HG03175 (cell line): Measurements from ENCODE around the gene PIGU.
"Not testable (repeated sequence)": the region's sequence is repeated elsewhere in the genome, so short reads cannot be mapped to it uniquely, and the experiment has no call there.

Experiments used
- ATAC-seq: cut with Tn5 transposase; IDR thresholded peaks from one replicate; pipeline ENCODE4 v1.9.1; 2021; ENCODE audit warnings: mild to moderate bottlenecking, moderate library complexity; ENCODE audit not compliant: unreplicated experiment

PIGU gene

GRCh38 chr20:34663213-34663943, 13.5 kb downstream of the PIGU start:
- no peak for ATAC-seq

GRCh38 chr20:34661811-34662210, 15.1 kb downstream of the PIGU start:
- ATAC-seq: not testable (repeated sequence)

- not testable (repeated sequence) for ATAC-seq
These were observed 18.2 kb downstream of the PIGU start for GRCh38 chr20:34658654-34659053.

- ATAC-seq: no peak
These were observed 22.6 kb downstream of the PIGU start for GRCh38 chr20:34654207-34654744.

GRCh38 chr20:34651200-34651599, 25.7 kb downstream of the PIGU start:
- no peak for ATAC-seq

GRCh38 chr20:34647737-34648136, 29.2 kb downstream of the PIGU start:
- ATAC-seq: no peak

GRCh38 chr20:34644951-34645350, 31.9 kb downstream of the PIGU start:
- ATAC-seq: no peak

GRCh38 chr20:34644345-34644744, 32.5 kb downstream of the PIGU start:
- ATAC-seq: no peak

- ATAC-seq: no peak
These were observed 33.0 kb downstream of the PIGU start for GRCh38 chr20:34643928-34644327.

- no peak for ATAC-seq
These were observed 34.9 kb downstream of the PIGU start for GRCh38 chr20:34642009-34642408.

- no peak for ATAC-seq
These were observed 37.1 kb downstream of the PIGU start for GRCh38 chr20:34639755-34640222.

GRCh38 chr20:34638532-34638931, 38.4 kb downstream of the PIGU start:
- ATAC-seq: no peak

GRCh38 chr20:34638039-34638292, 38.9 kb downstream of the PIGU start:
- no peak for ATAC-seq

GRCh38 chr20:34637245-34638038, 39.5 kb downstream of the PIGU start:
- ATAC-seq: no peak

- no peak for ATAC-seq
These were observed 40.2 kb downstream of the PIGU start for GRCh38 chr20:34636648-34637047.

GRCh38 chr20:34634392-34634791, 42.5 kb downstream of the PIGU start:
- ATAC-seq: no peak

GRCh38 chr20:34632870-34633452, 43.9 kb downstream of the PIGU start:
- no peak for ATAC-seq

- no peak for ATAC-seq
These were observed 47.0 kb downstream of the PIGU start for GRCh38 chr20:34629904-34630303.

GRCh38 chr20:34629342-34629741, 47.5 kb downstream of the PIGU start:
- no peak for ATAC-seq

GRCh38 chr20:34628026-34628425, 48.9 kb downstream of the PIGU start:
- ATAC-seq: no peak

- ATAC-seq: no peak
These were observed 49.4 kb downstream of the PIGU start for GRCh38 chr20:34627458-34627857.

- no peak for ATAC-seq
These were observed 49.9 kb downstream of the PIGU start for GRCh38 chr20:34626992-34627391.
